Upper lobe of left lung (tissue), 6 donors: ENCODE results near the gene ADAMTS14. TPM values are rescaled to one million over a fixed set of nuclear protein-coding genes. Genes with fewer than 3 reads are reported as not detected.

Source experiments
- ATAC-seq, 2 donors: fragments of 200-7000 bp; cut with Tn5 transposase; one replicate each; pipeline ENCODE4 v1.9.1; 2022; ENCODE audit warnings: mild to moderate bottlenecking in 2 of 2, moderate library complexity in 2 of 2; ENCODE audit not compliant: low FRiP score in 2 of 2
- DNase-seq, 2 donors: peaks; one replicate each; pipeline ENCODE4 v3.0.0-alpha.2; 2019 to 2020
- H3K27ac ChIP-seq, 4 donors: fragments of 200-600 bp; sonication (generic); one replicate each; pipeline ENCODE4 v1.5.1; 2016 to 2019
- H3K27me3 ChIP-seq, 4 donors: fragments of 200-600 bp; sonication (generic); one replicate each; pipeline ENCODE4 v1.5.1; 2017 to 2019
- H3K36me3 ChIP-seq, 4 donors: fragments of 200-600 bp; sonication (generic); one replicate each; pipeline ENCODE4 v1.5.1; 2016 to 2019
- H3K4me1 ChIP-seq, 4 donors: fragments of 200-600 bp; sonication (generic); one replicate each; pipeline ENCODE4 v1.5.1; 2018 to 2019
- H3K4me3 ChIP-seq, 4 donors: fragments of 200-600 bp; sonication (generic); one replicate each; pipeline ENCODE4 v1.5.1; 2017 to 2019; ENCODE audit warnings: mild to moderate bottlenecking in 2 of 4, moderate library complexity in 1 of 4
- H3K9me3 ChIP-seq, 4 donors: fragments of 200-600 bp; sonication (generic); one replicate each; pipeline ENCODE4 v1.5.1; 2018 to 2019
- EP300 ChIP-seq, 4 donors: sonication (generic); formaldehyde crosslinking; IDR thresholded peaks; one replicate each; pipeline ENCODE4 v1.5.1; 2017; ENCODE audit warnings: antibody characterized with exemption in 4 of 4, control low read depth in 2 of 4
- POLR2A ChIP-seq, 4 donors: fragments of 450-650 bp; IDR thresholded peaks; one replicate each; pipeline ENCODE4 v1.5.1; 2016 to 2017; ENCODE audit warnings: antibody characterized with exemption in 4 of 4, mild to moderate bottlenecking in 2 of 4
- POLR2AphosphoS5 ChIP-seq, 2 donors: sonication (generic); formaldehyde crosslinking; IDR thresholded peaks; one replicate each; pipeline ENCODE4 v1.5.1; 2017; ENCODE audit warnings: antibody characterized with exemption in 2 of 2
- WGBS, 2 donors: methylation state at CpG; one replicate each; pipeline ENCODE4 v1.1.5; 2017 to 2018; 5-methylcytosine and 5-hydroxymethylcytosine counted together
- total RNA-seq, 6 donors: library from RNA; depleted of rRNA in 4 of 6; stranded (reverse); fragments of >200 nt in 4 of 6; gene quantifications; one replicate each; pipeline versions ENCODE4 v1.1.0 to v1.2.1, GENCODE V29; 2016 to 2021
- TF ChIP-seq, protein P1 (sequence below), 6 experiments: fragments of 450-650 bp in 4 of 6; fragments of 200-600 bp in 2 of 6; sonication (generic) in 2 of 6; IDR thresholded peaks; one replicate each; pipeline ENCODE4 v1.5.1; 2016 to 2019; ENCODE audit warnings: antibody characterized with exemption in 6 of 6
- donor health status: DM: no; HTN: no; CAD: no; lungs with moderate emphysema.
- donor health status: DM: no; HTN: yes; CAD: no; lungs with severe emphysema.

ADAMTS14 gene
- total RNA-seq, 6 donors from 2014 or later = 0.15 to 3.1 (median 0.45) TPM

- Histone ChIP-seq H3K27ac (no peak overlapping the region), H3K27me3 (no peaks in the 10 kb centered on the region), H3K36me3 (no peaks in the 10 kb centered on the region), H3K9me3 (no peaks in the 10 kb centered on the region), H3K4me1 (no peaks in the 10 kb centered on the region), H3K4me3 (no peak overlapping the region)
- WGBS, 2 donors = 68 to 75% methylated on average over 2 of the region's 2 CpGs
- TF ChIP-seq, protein P1, sequence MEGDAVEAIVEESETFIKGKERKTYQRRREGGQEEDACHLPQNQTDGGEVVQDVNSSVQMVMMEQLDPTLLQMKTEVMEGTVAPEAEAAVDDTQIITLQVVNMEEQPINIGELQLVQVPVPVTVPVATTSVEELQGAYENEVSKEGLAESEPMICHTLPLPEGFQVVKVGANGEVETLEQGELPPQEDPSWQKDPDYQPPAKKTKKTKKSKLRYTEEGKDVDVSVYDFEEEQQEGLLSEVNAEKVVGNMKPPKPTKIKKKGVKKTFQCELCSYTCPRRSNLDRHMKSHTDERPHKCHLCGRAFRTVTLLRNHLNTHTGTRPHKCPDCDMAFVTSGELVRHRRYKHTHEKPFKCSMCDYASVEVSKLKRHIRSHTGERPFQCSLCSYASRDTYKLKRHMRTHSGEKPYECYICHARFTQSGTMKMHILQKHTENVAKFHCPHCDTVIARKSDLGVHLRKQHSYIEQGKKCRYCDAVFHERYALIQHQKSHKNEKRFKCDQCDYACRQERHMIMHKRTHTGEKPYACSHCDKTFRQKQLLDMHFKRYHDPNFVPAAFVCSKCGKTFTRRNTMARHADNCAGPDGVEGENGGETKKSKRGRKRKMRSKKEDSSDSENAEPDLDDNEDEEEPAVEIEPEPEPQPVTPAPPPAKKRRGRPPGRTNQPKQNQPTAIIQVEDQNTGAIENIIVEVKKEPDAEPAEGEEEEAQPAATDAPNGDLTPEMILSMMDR (IDR thresholded peaks at IDR 0.05) = no peak
- TF ChIP-seq EP300 (IDR thresholded peaks at IDR 0.05) (no peak), POLR2A (IDR thresholded peaks at IDR 0.05) (no peak)
- no peak for DNase-seq
- ATAC-seq = peak in 1 of 2 donors; percentile 37
Measured at GRCh38 chr10:70803775-70804420, 131.6 kb downstream of the ADAMTS14 start.

GRCh38 chr10:70804421-70804808, 132.1 kb downstream of the ADAMTS14 start:
- Histone ChIP-seq H3K9me3 (no peaks in the 10 kb centered on the region), H3K27ac (no peak overlapping the region), H3K4me3 (no peak overlapping the region), H3K4me1 (no peaks in the 10 kb centered on the region), H3K36me3 (no peaks in the 10 kb centered on the region), H3K27me3 (no peaks in the 10 kb centered on the region)
- WGBS, 2 donors = 61 to 63% methylated on average over 2 of the region's 2 CpGs
- DNase-seq (no peak), ATAC-seq (no peak)
- TF ChIP-seq EP300 (IDR thresholded peaks at IDR 0.05) = no peak
- no peak for TF ChIP-seq POLR2AphosphoS5 (IDR thresholded peaks at IDR 0.05)
- TF ChIP-seq POLR2A (IDR thresholded peaks at IDR 0.05) = no peak
- TF ChIP-seq, protein P1 (IDR thresholded peaks at IDR 0.05) = no peak

GRCh38 chr10:70805619-70806215, 133.4 kb downstream of the ADAMTS14 start:
- Histone ChIP-seq H3K9me3 (no peaks in the 10 kb centered on the region), H3K27me3 (no peaks in the 10 kb centered on the region), H3K36me3 (no peaks in the 10 kb centered on the region), H3K4me3 (no peak overlapping the region), H3K27ac (no peak overlapping the region), H3K4me1 (no peaks in the 10 kb centered on the region)
- TF ChIP-seq EP300 (IDR thresholded peaks at IDR 0.05) (no peak), POLR2A (IDR thresholded peaks at IDR 0.05) (no peak), POLR2AphosphoS5 (IDR thresholded peaks at IDR 0.05) (no peak)
- TF ChIP-seq, protein P1 (IDR thresholded peaks at IDR 0.05) = no peak
- WGBS, 2 donors = 90 to 97% methylated on average over 2 to 3 of the region's 3 CpGs
- DNase-seq (no peak), ATAC-seq (no peak)

DNA sequence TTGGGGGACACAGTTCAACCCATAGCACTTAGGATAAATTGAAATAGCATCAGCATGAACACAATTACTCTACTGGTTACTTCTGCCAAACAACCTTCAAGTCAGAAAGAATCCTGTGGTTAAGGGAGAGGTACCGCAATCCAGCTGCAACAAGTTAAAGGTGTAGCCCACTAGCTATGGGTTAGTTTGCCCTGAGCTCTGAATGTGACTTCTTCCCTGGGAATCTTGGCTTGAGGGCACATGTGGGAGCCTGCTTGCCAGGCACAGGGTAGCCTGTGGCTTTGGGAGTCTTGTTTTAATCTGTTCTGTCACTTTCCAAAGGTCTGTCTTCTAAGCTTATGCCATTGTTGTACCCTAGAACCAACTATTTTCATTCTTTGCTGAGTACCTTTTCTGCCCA, 134.5 kb downstream of the ADAMTS14 start:
- no peak for ATAC-seq
- no peaks in the 10 kb centered on the region for H3K36me3 ChIP-seq
- H3K9me3 ChIP-seq = no peaks in the 10 kb centered on the region
- DNase-seq = no peak
- no peaks in the 10 kb centered on the region for H3K4me1 ChIP-seq
- H3K27ac ChIP-seq = no peak overlapping the region
- TF ChIP-seq POLR2AphosphoS5 (IDR thresholded peaks at IDR 0.05) (no peak), POLR2A (IDR thresholded peaks at IDR 0.05) (no peak), EP300 (IDR thresholded peaks at IDR 0.05) (no peak)
- TF ChIP-seq, protein P1 (IDR thresholded peaks at IDR 0.05) = no peak
- 96 to 100% methylated on average over 1 of the region's 1 CpG for WGBS, 2 donors
- H3K27me3 ChIP-seq = no peaks in the 10 kb centered on the region
- no peak overlapping the region for H3K4me3 ChIP-seq

- H3K4me1 ChIP-seq = no peaks in the 10 kb centered on the region
Measured at GRCh38 chr10:70807556-70807955, 135.2 kb downstream of the ADAMTS14 start.

More at GRCh38 chr10:70807556-70807955, 135.2 kb downstream of the ADAMTS14 start:
- Histone ChIP-seq H3K9me3 (no peaks in the 10 kb centered on the region), H3K27ac (no peak overlapping the region), H3K27me3 (no peaks in the 10 kb centered on the region), H3K4me3 (no peak overlapping the region), H3K36me3 (no peaks in the 10 kb centered on the region)
- no peak for ATAC-seq
- WGBS, 2 donors = 55 to 73% methylated on average over 3 of the region's 3 CpGs
- no peak for DNase-seq
- TF ChIP-seq EP300 (IDR thresholded peaks at IDR 0.05) (no peak), POLR2AphosphoS5 (IDR thresholded peaks at IDR 0.05) (no peak), POLR2A (IDR thresholded peaks at IDR 0.05) (no peak)
- TF ChIP-seq, protein P1 (IDR thresholded peaks at IDR 0.05) = no peak
